Ishikawa (cell line): ENCODE results near the gene ZBTB5.

Experiments used
- CEBPB ChIP-seq: IDR thresholded peaks from 2 replicates; pipeline ENCODE4 v1.6.1; 2012
- CREB1 ChIP-seq: IDR thresholded peaks from 2 replicates; pipeline ENCODE4 v1.6.1; 2012; ENCODE audit warnings: low read depth
- EGR1 ChIP-seq: IDR thresholded peaks from 2 replicates; pipeline ENCODE4 v1.6.1; 2012
- EP300 ChIP-seq: IDR thresholded peaks from 2 replicates; pipeline ENCODE4 v1.6.1; 2012; ENCODE audit warnings: borderline replicate concordance
- FOXM1 ChIP-seq: IDR thresholded peaks from 2 replicates; pipeline ENCODE4 v1.6.1; 2012; ENCODE audit warnings: low read depth, borderline replicate concordance
- NFIC ChIP-seq: IDR thresholded peaks from 2 replicates; pipeline ENCODE4 v1.6.1; 2012
- RAD21 ChIP-seq: IDR thresholded peaks from 2 replicates; pipeline ENCODE4 v1.6.1; 2012; ENCODE audit warnings: low read depth
- TAF1 ChIP-seq: IDR thresholded peaks from 2 replicates; pipeline ENCODE4 v1.6.1; 2012; ENCODE audit warnings: low read depth, mild to moderate bottlenecking
- TCF12 ChIP-seq: IDR thresholded peaks from 2 replicates; pipeline ENCODE4 v1.6.1; 2012; ENCODE audit warnings: low read depth
- TEAD4 ChIP-seq: IDR thresholded peaks from 2 replicates; pipeline ENCODE4 v1.6.1; 2012
- YY1 ChIP-seq: IDR thresholded peaks from 2 replicates; pipeline ENCODE4 v1.6.1; 2012; ENCODE audit warnings: low read depth
- ZBTB7A ChIP-seq: IDR thresholded peaks from 2 replicates; pipeline ENCODE4 v1.6.1; 2012; ENCODE audit warnings: low read depth
- TF ChIP-seq, protein P1 (sequence below): IDR thresholded peaks from 2 replicates; pipeline ENCODE4 v1.6.1; 2012; ENCODE audit warnings: low read depth, mild to moderate bottlenecking
- TF ChIP-seq, protein P2 (sequence below): IDR thresholded peaks from 2 replicates; pipeline ENCODE4 v1.6.1; 2012
- TF ChIP-seq, protein P3 (sequence below): IDR thresholded peaks from 2 replicates; pipeline ENCODE4 v1.6.1; 2012

The ZBTB5 gene

DNA sequence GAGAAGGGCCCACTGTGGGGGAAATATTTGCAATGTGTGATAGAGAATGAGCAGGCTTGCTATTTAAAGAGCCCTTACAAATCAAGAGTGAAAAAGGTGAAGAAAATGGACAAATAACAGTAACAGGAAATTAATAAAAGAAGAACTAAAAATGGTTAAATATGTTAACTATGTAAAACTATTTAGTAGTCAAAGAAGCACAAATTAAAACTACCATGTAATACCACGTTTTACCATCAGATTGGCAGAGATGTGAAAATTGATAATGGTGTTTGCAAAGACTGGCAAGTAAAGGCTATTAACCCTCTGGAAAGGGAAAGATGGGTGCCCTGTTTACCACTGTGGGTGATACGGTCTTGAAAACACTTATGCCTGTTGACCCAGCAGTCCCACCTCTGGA is 65.9 kb downstream of the ZBTB5 start:
- TF ChIP-seq TCF12 = no peak
- no peak for TF ChIP-seq CEBPB
- TF ChIP-seq NFIC = no peak
- no peak for TF ChIP-seq EGR1
- TF ChIP-seq, protein P1, sequence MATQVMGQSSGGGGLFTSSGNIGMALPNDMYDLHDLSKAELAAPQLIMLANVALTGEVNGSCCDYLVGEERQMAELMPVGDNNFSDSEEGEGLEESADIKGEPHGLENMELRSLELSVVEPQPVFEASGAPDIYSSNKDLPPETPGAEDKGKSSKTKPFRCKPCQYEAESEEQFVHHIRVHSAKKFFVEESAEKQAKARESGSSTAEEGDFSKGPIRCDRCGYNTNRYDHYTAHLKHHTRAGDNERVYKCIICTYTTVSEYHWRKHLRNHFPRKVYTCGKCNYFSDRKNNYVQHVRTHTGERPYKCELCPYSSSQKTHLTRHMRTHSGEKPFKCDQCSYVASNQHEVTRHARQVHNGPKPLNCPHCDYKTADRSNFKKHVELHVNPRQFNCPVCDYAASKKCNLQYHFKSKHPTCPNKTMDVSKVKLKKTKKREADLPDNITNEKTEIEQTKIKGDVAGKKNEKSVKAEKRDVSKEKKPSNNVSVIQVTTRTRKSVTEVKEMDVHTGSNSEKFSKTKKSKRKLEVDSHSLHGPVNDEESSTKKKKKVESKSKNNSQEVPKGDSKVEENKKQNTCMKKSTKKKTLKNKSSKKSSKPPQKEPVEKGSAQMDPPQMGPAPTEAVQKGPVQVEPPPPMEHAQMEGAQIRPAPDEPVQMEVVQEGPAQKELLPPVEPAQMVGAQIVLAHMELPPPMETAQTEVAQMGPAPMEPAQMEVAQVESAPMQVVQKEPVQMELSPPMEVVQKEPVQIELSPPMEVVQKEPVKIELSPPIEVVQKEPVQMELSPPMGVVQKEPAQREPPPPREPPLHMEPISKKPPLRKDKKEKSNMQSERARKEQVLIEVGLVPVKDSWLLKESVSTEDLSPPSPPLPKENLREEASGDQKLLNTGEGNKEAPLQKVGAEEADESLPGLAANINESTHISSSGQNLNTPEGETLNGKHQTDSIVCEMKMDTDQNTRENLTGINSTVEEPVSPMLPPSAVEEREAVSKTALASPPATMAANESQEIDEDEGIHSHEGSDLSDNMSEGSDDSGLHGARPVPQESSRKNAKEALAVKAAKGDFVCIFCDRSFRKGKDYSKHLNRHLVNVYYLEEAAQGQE = no peak
- no peak for TF ChIP-seq EP300
- TF ChIP-seq CREB1 = no peak
- TF ChIP-seq, protein P2, sequence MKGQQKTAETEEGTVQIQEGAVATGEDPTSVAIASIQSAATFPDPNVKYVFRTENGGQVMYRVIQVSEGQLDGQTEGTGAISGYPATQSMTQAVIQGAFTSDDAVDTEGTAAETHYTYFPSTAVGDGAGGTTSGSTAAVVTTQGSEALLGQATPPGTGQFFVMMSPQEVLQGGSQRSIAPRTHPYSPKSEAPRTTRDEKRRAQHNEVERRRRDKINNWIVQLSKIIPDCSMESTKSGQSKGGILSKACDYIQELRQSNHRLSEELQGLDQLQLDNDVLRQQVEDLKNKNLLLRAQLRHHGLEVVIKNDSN = no peak
- TF ChIP-seq RAD21 = no peak
- TF ChIP-seq FOXM1 = no peak
- no peak for TF ChIP-seq YY1

GRCh38 chr9:37398464-37399025 is 66.7 kb downstream of the ZBTB5 start:
- TF ChIP-seq, protein P2 = no peak
- TF ChIP-seq ZBTB7A (no peak), FOXM1 (no peak), TCF12 (no peak), CEBPB (no peak), TAF1 (no peak), EP300 (no peak), NFIC (no peak), YY1 (no peak), RAD21 (no peak), CREB1 (no peak), EGR1 (no peak), TEAD4 (no peak)
- TF ChIP-seq, protein P3, sequence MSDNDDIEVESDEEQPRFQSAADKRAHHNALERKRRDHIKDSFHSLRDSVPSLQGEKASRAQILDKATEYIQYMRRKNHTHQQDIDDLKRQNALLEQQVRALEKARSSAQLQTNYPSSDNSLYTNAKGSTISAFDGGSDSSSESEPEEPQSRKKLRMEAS = no peak
- TF ChIP-seq, protein P1 = no peak

GRCh38 chr9:37395663-37396062 is 69.6 kb downstream of the ZBTB5 start:
- no peak for TF ChIP-seq TEAD4

DNA sequence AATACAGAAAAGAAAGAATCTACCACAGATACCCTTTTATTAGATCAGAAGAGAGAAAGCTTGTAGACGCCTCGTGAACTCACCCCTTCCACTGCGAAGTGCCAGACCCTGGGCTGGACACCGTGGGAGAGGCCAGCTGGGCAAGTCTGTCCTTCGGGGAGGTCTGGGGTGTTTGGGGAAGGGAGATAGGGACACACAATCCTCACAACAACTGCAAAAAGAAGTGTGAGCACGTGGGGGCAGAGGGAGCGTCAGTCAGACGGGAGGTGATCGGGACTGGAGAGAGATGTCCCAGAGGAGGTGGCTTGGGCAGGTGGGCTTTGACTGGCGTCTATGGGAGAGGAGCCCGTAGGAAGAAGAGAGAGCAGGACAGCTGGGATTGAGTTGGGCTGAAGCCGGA is 70.0 kb downstream of the ZBTB5 start:
- TF ChIP-seq NFIC (no peak), EP300 (no peak), CREB1 (no peak), TAF1 (no peak), TCF12 (no peak), EGR1 (no peak), YY1 (no peak), RAD21 (no peak), FOXM1 (no peak), TEAD4 (no peak), CEBPB (no peak), ZBTB7A (no peak)
- TF ChIP-seq, protein P1 = no peak
- TF ChIP-seq, protein P2 = no peak
- TF ChIP-seq, protein P3 = no peak
